DMS114 treated with DMSO at 0.1 percent for 48 hours (cell line): ENCODE data around the gene SLC22A7.

ENCODE experiments used
- DNase-seq: peaks from one replicate; lab custom pipeline; 2025; ENCODE audit not compliant: unreplicated experiment; lab: John Stamatoyannopoulos, UW

SLC22A7 gene

GRCh38 chr6:43282636-43283513, 15.2 kb upstream of the SLC22A7 start:
- no peak for DNase-seq

- no peak for DNase-seq
These were observed 14.6 kb upstream of the SLC22A7 start for GRCh38 chr6:43283514-43283901.

- no peak for DNase-seq
These were observed 14.2 kb upstream of the SLC22A7 start for GRCh38 chr6:43283905-43284304.

- DNase-seq = no peak
These were observed 12.9 kb upstream of the SLC22A7 start for GRCh38 chr6:43284991-43285781.

GRCh38 chr6:43285832-43286231, 12.2 kb upstream of the SLC22A7 start:
- DNase-seq = no peak

- DNase-seq = no peak
These were observed 11.5 kb upstream of the SLC22A7 start for GRCh38 chr6:43286456-43286979.

GRCh38 chr6:43286980-43287716, 10.9 kb upstream of the SLC22A7 start:
- DNase-seq = no peak

GRCh38 chr6:43287717-43288679, 10.1 kb upstream of the SLC22A7 start:
- DNase-seq = no peak

- DNase-seq = no peak
These were observed 7.6 kb upstream of the SLC22A7 start for GRCh38 chr6:43290339-43290904.

GRCh38 chr6:43290905-43291355, 7.1 kb upstream of the SLC22A7 start:
- no peak for DNase-seq

GRCh38 chr6:43291708-43292107, 6.4 kb upstream of the SLC22A7 start:
- DNase-seq = no peak

- DNase-seq = no peak
These were observed 5.7 kb upstream of the SLC22A7 start for GRCh38 chr6:43292341-43292740.

- DNase-seq = no peak
These were observed 5.2 kb upstream of the SLC22A7 start for GRCh38 chr6:43292763-43293318.

- DNase-seq = no peak
These were observed 4.4 kb upstream of the SLC22A7 start for GRCh38 chr6:43293698-43294097.

- DNase-seq = no peak
These were observed 3.5 kb upstream of the SLC22A7 start for GRCh38 chr6:43294536-43294935.

- DNase-seq = no peak
These were observed 2.6 kb upstream of the SLC22A7 start for GRCh38 chr6:43295456-43295855.

GRCh38 chr6:43296780-43297497, 1.1 kb upstream of the SLC22A7 start:
- no peak for DNase-seq

- DNase-seq = no peak
These were observed 691 bp downstream of the SLC22A7 start for GRCh38 chr6:43298565-43299337.
